D721Med (cell line): ENCODE data around the gene XRCC4.
A peak's percentile ranks its signal among the peaks of the same experiment; 100 is the strongest.

Source experiments
- DNase-seq: peaks from one replicate; pipeline ENCODE4 v3.0.0; 2011; ENCODE audit warnings: low spot score; ENCODE audit not compliant: insufficient read length
- FAIRE-seq: peaks from 2 replicates; lab custom pipeline; 2011; peaks lifted over from hg19 to GRCh38; lab: Jason Lieb, UNC
- TF ChIP-seq, protein P1 (sequence below): IDR thresholded peaks from 2 replicates; pipeline ENCODE4 v1.5.1; 2012; ENCODE audit warnings: mild to moderate bottlenecking, control low read depth; ENCODE audit not compliant: insufficient read depth; ENCODE audit errors: missing control alignments

XRCC4 gene

DNA sequence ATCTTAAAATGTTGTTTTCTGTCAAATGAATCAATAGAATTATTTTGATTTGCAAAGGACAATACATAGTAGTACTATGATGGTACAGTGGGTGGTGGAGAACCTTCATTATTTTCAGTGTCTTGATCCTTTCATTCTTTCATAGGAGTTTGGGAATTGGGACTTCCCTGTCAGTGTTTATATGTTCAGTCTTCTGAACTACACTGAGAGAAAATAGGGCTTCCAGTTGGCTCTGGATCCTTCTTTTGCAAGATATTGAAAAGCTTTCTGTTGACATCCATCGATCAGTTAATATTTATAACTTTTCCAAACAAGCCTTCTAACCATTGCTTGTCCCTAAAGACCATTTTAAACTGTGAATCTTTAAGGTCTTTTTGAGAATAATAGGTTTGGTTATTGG lies 94.7 kb downstream of the XRCC4 start:
- no peak for DNase-seq
- no peak for FAIRE-seq
- TF ChIP-seq, protein P1, sequence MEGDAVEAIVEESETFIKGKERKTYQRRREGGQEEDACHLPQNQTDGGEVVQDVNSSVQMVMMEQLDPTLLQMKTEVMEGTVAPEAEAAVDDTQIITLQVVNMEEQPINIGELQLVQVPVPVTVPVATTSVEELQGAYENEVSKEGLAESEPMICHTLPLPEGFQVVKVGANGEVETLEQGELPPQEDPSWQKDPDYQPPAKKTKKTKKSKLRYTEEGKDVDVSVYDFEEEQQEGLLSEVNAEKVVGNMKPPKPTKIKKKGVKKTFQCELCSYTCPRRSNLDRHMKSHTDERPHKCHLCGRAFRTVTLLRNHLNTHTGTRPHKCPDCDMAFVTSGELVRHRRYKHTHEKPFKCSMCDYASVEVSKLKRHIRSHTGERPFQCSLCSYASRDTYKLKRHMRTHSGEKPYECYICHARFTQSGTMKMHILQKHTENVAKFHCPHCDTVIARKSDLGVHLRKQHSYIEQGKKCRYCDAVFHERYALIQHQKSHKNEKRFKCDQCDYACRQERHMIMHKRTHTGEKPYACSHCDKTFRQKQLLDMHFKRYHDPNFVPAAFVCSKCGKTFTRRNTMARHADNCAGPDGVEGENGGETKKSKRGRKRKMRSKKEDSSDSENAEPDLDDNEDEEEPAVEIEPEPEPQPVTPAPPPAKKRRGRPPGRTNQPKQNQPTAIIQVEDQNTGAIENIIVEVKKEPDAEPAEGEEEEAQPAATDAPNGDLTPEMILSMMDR: no peak

DNA sequence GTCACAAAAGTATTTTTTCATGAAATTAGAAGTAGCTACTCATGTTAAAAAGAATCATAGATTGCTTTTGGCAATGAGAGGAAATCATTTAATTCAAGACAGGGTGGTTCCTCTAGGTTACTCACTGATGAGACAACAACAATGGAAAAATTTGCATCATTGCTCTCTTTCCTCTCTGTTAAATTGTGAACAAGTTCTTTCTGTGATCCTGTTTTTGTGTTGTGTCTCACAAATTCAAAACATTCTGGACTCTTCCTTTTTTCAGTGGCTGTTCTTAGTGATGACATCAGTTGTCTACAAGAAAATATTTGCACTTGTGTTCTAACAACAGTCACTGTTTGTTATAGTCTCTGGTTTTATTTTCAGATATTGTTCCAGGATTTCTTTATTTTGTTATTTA lies 95.3 kb downstream of the XRCC4 start:
- peak; percentile 16 for FAIRE-seq
- TF ChIP-seq, protein P1: no peak
- DNase-seq: no peak

DNA sequence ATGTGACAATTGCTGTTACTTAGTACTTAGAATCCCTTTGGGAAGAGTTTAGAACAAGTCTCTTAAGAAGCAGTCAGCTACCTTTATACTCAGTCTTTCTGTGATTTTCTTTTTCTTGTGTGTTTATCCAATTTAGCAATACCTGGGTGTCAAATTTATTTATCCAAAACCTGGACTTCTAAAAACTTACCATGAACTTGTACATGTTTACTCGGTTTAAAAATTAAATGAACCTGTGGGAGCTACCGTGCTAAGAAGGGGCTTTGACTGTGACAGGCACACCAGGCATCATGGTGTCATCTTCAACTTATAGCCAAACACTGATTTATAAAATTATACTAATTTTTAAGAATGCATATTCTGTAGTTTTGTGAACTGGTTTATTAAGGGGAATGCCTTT lies 96.5 kb downstream of the XRCC4 start:
- TF ChIP-seq, protein P1: no peak
- FAIRE-seq: no peak
- no peak for DNase-seq

DNA sequence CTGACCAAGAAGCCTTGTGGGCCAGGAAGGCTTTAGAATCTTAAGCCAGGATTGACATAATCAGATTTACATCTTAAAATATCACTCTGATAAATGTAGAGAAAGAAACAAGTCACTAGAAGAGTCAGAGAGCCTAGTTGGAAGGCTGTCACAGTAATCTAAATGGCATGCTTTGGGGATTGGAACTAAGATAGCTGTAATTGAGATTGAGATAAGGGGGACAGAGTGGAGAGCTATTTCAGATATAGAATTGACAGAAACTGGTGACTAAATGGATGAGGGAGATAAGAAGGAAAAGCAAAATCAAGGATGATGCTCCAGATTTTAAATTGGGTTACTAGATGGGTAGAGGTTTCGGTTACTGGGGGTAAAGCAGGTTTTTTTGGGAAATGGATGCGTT lies 100.5 kb downstream of the XRCC4 start:
- TF ChIP-seq, protein P1: no peak
- FAIRE-seq (peak; percentile 99), DNase-seq (no peak)

DNA sequence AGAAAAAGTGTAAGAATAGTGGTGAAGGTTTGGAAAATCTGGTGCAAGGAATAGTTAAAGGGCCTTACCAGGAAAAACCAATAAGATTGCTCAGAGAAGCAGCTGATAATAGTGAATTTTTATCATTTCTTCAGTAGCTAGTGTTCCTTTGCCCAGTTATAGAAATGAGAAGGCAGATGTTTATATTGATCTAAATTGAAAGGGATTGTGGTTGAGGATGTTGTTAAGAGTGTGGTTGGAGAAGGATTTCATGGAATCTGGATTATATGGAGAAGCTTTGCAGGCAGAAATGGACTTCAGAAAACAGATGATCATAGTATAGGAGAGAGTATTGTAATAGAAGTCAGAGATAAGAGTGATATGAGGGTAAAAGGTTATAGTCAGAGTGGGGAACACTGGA lies 102.6 kb downstream of the XRCC4 start:
- TF ChIP-seq, protein P1: no peak
- DNase-seq: no peak
- FAIRE-seq: peak; percentile 96

DNA sequence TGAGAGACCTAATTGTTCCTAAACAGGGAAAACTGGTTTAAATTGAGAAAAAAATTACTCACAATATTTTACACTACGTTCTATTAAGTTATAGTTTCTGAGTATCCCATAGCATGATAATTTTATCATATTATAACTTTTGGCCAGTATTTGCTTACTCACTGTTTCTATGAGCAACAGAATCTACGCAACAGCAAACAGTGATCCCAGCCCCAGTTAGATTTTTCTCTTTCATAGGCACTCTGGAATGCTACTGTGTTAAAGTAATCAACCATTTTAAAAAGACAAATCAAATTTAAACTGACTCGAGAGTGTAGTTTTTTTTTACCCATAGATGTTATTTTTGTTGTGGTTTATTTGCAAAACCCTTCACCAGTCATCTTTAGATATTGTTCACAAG lies 107.2 kb downstream of the XRCC4 start:
- DNase-seq (no peak), FAIRE-seq (no peak)
- TF ChIP-seq, protein P1: no peak

DNA sequence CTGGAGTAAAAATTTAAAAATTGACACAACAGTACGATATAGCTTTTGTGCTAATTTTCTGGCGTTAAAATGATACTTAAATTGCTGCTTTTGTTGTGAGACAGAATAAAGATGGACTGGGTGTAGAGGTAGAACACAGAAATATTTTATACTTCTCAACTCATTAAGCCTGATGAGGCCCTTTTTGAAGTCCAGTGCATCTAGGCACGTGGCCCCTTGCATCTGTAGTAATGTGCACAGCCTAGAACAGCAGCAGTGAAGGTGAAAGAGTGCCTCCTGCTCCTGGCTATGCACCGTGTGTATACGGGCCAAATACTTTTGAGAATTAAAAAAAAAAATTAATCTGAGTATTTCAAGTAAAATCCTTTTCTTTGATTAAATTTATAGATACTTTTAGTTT lies 115.6 kb downstream of the XRCC4 start:
- peak; percentile 71 for FAIRE-seq
- DNase-seq: no peak
- TF ChIP-seq, protein P1: no peak
